ENCODE data around the gene RANBP9. TPM values are rescaled to one million over a fixed set of nuclear protein-coding genes. Genes with fewer than 3 reads are reported as not detected.

RANBP9 gene
- total and polyA plus RNA-seq, 2 of the 13 experiments (the other 11 are each of a cell fraction or from before 2014, with no cell fraction given), result 26.6 to 30.6 TPM

DNA sequence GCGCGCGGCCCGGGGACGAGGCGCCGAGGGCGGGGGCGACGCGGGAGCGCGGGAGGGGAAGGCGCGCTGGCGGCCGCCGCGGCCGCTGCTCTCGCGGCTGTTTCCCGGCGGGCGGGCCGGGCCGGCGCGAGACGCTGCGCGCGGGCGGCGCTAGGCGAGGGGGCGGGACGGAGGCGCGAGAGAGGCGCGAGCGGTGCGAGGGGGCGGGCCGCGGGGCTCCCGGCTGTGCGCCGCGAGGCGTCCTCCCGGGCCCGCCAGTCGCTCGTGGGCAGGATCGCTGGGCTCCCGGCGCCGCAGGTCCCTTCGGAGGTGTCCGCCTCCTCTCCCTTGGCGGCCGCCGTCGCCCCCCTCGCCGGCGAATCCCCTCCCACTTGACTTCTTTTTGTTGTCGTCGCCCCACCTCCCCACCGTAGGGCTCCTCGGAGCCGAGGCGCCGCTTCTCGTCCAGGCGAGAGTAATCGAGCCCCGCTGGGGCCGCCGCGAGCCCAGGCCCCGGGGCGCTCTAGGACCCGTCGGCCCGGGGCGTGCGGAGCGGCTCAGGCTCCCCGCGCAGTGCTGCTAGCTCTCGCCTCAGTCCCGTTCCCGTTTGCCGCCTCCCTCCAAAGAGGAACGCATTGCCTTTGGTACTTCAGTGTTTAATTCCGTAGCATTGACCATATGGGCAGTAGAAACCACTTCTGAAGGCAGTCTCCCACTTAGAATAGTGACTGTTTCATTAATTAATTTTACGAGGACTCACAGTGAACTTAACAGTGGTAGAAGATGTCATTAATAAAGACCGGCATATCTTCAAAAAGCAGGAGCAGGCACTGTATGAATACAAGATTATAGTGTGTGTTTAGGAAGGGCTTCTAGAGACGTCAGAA lies at the start of gene RANBP9 (continued):
- TF ChIP-seq POGZ (CRISPR knock-in tag; IDR thresholded peaks at IDR 0.05) (peak; percentile 91), ZFP36L1 (CRISPR knock-in tag; IDR thresholded peaks at IDR 0.05) (no peak; the same call in 1 of the 2 replicates), NR2F6 (IDR thresholded peaks at IDR 0.05) (no peak), NR2F6 (CRISPR knock-in tag; IDR thresholded peaks at IDR 0.05) (peak; percentile 10; the same call in 1 of the 2 replicates), SKI (IDR thresholded peaks at IDR 0.05; ENCODE audit: partially characterized antibody) (peak; percentile 91), ZNF7 (CRISPR knock-in tag; IDR thresholded peaks at IDR 0.05) (no peak), KDM5B (CRISPR knock-in tag; IDR thresholded peaks at IDR 0.05; ENCODE audit: borderline replicate concordance) (peak; percentile 95; the same call in 1 of the 2 replicates), RBM39 (IDR thresholded peaks at IDR 0.05; ENCODE audit: low read depth, low read length, poor library complexity, severe bottlenecking) (peak; percentile 94), SRSF9 (IDR thresholded peaks at IDR 0.05; ENCODE audit: borderline replicate concordance, insufficient read depth, low read depth, low read length, poor library complexity, severe bottlenecking) (no peak), SNAPC4 (CRISPR knock-in tag; IDR thresholded peaks at IDR 0.05) (no peak), HHEX (CRISPR knock-in tag; IDR thresholded peaks at IDR 0.05) (no peak), PRMT3 (CRISPR knock-in tag; IDR thresholded peaks at IDR 0.05; ENCODE audit: borderline replicate concordance, low read depth) (no peak), ZNF350 (CRISPR knock-in tag; IDR thresholded peaks at IDR 0.05; ENCODE audit: borderline replicate concordance, low read depth) (peak; percentile 80), ZXDC (CRISPR knock-in tag; IDR thresholded peaks at IDR 0.05) (no peak; the same call in 1 of the 2 replicates), ZNF577 (CRISPR knock-in tag; IDR thresholded peaks at IDR 0.05; ENCODE audit: borderline replicate concordance, low read depth) (no peak), PAX8 (CRISPR knock-in tag; IDR thresholded peaks at IDR 0.05; ENCODE audit: borderline replicate concordance) (no peak), ZNF766 (CRISPR knock-in tag; IDR thresholded peaks at IDR 0.05; ENCODE audit: borderline replicate concordance) (no peak; the same call in none of the 2 replicates), KLF13 (CRISPR knock-in tag; IDR thresholded peaks at IDR 0.05) (no peak), HMG20B (CRISPR knock-in tag; conservative IDR thresholded peaks at IDR 0.05) (peak; percentile 50; the same call in 1 of the 2 replicates)
- TF ChIP-seq, protein P1, sequence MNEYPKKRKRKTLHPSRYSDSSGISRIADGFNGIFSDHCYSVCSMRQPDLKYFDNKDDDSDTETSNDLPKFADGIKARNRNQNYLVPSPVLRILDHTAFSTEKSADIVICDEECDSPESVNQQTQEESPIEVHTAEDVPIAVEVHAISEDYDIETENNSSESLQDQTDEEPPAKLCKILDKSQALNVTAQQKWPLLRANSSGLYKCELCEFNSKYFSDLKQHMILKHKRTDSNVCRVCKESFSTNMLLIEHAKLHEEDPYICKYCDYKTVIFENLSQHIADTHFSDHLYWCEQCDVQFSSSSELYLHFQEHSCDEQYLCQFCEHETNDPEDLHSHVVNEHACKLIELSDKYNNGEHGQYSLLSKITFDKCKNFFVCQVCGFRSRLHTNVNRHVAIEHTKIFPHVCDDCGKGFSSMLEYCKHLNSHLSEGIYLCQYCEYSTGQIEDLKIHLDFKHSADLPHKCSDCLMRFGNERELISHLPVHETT (CRISPR knock-in tag; conservative IDR thresholded peaks at IDR 0.05), result peak; percentile 90; the same call in 1 of the 2 replicates
